HG03103 (cell line): ENCODE results near the gene INO80.

Experiments used
- ATAC-seq: cut with Tn5 transposase; IDR thresholded peaks from one replicate; pipeline ENCODE4 v1.9.1; 2021; ENCODE audit warnings: low read depth; ENCODE audit not compliant: unreplicated experiment

Gene INO80

GRCh38 chr15:41006479-41006878 lies 109.6 kb downstream of the INO80 start:
- ATAC-seq = no peak

- ATAC-seq = no peak
Measured at GRCh38 chr15:41004490-41004889, 111.6 kb downstream of the INO80 start.

GRCh38 chr15:41001524-41002214 lies 114.4 kb downstream of the INO80 start:
- ATAC-seq = no peak

GRCh38 chr15:40999190-40999589 lies 116.9 kb downstream of the INO80 start:
- no peak for ATAC-seq

GRCh38 chr15:40995656-40996055 lies 120.4 kb downstream of the INO80 start:
- no peak for ATAC-seq

GRCh38 chr15:40992825-40993224 lies 123.3 kb downstream of the INO80 start:
- no peak for ATAC-seq

GRCh38 chr15:40992241-40992741 lies 123.8 kb downstream of the INO80 start:
- ATAC-seq = no peak

- no peak for ATAC-seq
Measured at GRCh38 chr15:40991355-40991754, 124.7 kb downstream of the INO80 start.

- ATAC-seq = no peak
Measured at GRCh38 chr15:40990789-40991188, 125.3 kb downstream of the INO80 start.

- no peak for ATAC-seq
Measured at GRCh38 chr15:40990080-40990479, 126.0 kb downstream of the INO80 start.

GRCh38 chr15:40988156-40988555 lies 127.9 kb downstream of the INO80 start:
- ATAC-seq = no peak

GRCh38 chr15:40986820-40987219 lies 129.3 kb downstream of the INO80 start:
- ATAC-seq = no peak

GRCh38 chr15:40985541-40986330 lies 130.3 kb downstream of the INO80 start:
- ATAC-seq = no peak

GRCh38 chr15:40984964-40985363 lies 131.1 kb downstream of the INO80 start:
- ATAC-seq = no peak

GRCh38 chr15:40984406-40984805 lies 131.7 kb downstream of the INO80 start:
- no peak for ATAC-seq

GRCh38 chr15:40982855-40983254 lies 133.2 kb downstream of the INO80 start:
- no peak for ATAC-seq

- no peak for ATAC-seq
Measured at GRCh38 chr15:40981186-40981585, 134.9 kb downstream of the INO80 start.

GRCh38 chr15:40978562-40978961 lies 137.5 kb downstream of the INO80 start:
- no peak for ATAC-seq

- no peak for ATAC-seq
Measured at GRCh38 chr15:40978141-40978540, 137.9 kb downstream of the INO80 start.

- ATAC-seq = no peak
Measured at GRCh38 chr15:40976819-40977218, 139.3 kb downstream of the INO80 start.

GRCh38 chr15:40974879-40975278 lies 141.2 kb downstream of the INO80 start:
- ATAC-seq = no peak

GRCh38 chr15:40969363-40969762 lies 146.7 kb downstream of the INO80 start:
- no peak for ATAC-seq
